Nucleus accumbens (tissue), 56 donors: ENCODE measurements around the gene IL5.

Experiments used
- DNase-seq, 56 donors: peaks; one replicate each; lab custom pipeline; 2025; lab: John Stamatoyannopoulos, UW

The IL5 gene

DNA sequence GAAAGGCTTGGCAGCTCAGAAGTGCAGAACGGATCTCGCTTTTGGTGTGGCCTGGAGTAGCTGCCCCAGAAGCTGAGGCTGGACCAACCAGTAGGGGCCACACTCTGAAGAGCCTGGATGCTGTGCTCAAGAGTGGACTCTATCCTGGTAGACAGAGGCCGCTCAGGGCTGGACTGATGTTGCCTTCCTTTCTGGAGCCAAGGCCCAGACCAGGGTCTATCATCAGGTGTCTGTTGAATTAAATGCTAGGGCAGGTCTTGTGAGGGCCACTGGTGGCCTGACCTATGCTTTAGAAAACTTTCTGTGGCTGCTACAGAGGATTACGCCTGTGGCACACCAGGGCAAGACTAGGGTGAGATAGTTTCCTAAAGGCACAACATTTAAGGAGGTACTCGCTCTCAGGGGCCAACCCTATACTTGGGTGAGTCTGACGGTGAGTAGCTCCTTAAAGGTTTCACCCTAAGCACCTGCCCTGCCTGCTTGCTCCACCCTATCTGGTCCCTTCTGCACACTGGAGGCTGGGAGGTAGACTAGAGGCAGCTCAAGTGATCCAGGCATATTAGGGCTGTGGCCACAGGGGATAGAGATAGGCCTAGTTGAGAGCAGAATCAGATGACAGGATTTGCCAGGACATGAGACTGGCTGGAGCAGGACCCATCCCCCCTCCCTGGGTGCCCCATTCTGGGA, 42.9 kb downstream of the IL5 start:
- DNase-seq = no peak

DNA sequence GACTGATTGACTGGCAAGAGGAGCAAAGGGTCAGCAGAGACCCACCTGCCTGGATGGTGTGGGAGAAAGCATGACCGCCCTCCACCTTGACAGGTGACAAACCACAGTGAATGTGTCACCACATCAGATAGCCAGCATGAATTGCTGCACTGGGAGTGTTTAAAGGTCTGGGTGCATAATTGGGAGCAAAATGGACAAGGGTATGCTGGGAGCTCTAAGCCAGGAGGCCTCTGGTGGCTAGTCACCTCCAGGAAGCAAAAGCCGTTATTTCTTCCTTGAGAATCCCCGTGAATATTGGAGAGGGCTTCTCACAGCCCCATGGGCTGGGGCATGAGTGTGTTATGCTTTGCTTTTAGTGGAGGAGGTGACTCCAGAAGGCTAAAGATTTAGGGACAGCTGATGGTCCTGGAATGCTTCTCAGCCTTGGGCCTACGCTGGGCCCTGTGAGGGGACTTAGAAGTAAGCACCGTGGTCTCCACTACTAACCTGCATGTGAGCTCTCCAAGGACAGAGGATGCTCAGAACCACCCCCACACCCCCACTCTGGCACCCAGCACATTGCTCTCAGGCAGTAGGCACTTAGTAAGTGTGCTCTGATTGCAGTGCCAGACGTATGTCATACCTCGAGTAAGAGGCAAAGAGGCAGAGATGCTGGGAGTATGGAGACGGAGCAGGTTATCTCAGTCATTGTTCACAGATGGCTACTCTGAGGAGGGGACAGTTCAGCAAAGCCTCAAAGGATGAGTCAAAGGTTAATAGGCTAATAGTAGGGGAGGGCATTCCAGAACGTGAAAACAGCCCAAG, 43.7 kb downstream of the IL5 start:
- DNase-seq = no peak

DNA sequence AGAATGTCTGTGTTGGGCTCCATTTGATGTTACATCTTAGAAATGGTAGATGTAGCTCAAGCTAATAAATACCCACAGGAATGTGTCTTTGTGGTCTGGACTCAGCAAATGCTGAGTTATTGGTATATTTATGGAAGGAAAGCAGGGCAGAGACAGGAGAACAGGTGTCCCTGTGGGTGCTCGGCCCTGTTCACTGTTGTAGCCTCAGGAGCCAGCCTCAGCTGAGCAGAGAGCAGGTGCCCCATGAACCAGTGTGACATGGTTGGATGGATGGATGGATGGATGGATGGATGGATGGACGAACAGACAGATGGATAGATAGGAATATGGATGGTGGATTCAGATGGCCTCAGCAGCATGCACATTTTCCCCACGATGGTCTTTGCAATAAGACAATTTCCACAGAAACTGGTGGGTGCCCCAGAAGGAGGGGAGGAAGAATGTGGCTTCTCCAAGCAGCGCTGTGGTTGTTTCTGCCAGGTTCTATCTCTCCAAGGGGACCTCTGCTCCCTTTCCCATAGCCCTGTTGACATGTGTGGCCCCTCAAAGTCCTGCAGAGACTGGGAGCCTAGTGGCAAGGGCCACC, 44.5 kb downstream of the IL5 start:
- DNase-seq = no peak

DNA sequence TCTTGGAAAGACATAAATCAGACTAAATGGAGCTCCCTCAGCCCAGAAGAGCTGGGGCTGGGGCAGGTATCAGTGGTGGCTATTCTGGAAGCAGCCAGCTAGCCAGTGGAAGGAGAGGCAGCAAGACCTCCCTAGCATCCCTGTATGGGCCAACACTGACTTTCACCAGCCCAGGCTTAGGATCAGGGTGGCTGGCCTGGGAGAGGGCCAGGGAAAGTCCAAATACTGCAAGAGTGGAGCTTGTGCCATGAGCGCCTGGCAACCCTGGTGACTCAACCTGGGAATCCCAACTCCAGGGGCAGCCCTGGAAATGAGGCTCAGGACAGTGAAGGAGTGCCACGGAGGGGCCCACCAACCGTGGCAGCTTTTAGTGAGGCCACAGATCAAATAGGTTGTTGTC, 45.2 kb downstream of the IL5 start:
- peak in 1 of 56 donors; percentile 32 for DNase-seq

DNA sequence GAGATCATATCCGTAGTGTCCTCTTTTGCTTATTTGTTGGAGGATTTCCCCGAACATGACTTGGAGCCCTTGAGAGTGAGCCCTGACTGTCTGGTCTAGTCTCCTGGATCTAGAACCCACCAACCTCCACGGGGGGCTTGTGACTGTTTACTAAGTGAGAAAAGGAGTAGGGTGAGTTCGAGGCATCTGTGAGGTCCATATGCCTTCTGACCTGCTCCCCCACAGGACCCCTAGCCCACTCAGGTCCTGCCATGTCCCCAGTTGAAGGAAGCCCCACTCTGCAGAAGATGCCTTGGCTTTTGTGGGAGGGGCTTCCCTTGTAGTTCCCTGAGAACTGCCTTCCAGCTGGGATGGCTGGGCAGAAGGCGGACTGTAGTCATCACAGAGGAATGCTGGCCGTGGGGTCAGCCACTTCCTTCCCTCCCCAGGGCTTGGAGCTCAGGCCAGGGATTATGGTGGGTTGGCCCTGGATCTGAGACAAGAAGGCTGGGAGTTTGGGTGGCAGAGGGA, 45.8 kb downstream of the IL5 start:
- DNase-seq = no peak

DNA sequence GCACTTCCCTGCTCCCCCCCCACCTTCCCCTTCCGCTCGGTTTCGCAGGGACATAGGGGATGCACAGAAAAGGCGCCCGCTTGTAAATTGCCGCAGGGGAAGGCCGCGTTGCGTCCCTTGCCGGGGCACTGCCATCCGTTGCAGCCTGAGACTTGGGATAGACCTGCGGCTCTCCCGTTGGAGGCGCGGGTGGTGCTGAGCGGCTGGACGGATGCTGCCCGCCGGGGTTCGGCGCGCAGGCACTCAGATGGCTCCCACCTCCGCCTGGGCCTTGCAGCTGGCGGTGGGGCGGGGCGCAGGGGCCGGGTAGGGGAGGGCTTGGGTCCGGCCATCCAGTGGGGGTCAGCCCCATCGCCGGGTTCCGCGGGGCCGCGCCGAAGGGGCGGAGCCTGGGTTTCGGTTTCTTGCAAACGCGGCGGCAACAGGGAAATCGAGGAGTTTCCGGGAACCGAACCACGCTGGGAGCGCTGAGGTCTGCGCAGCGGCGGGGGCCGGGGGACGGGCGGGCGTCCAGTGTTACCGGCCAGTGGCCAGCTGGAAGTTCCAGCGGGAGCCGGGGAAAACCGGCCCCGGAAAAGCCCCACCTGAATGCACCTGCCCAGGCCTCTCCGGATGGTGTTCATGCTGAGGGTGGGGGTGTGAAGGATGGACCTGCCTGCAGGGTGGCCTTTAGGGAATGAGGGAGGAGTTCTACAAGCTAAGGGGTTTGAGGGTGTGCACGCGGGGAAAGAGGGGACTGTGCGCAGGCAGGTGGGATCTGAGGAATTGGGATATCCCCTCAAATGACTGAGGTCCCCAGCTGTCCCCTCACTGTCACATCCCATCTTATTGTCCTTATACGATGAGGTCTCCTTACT, 46.5 kb downstream of the IL5 start:
- DNase-seq = peak in 50 of 56 donors; percentile 25 to 90 (median 63)

DNA sequence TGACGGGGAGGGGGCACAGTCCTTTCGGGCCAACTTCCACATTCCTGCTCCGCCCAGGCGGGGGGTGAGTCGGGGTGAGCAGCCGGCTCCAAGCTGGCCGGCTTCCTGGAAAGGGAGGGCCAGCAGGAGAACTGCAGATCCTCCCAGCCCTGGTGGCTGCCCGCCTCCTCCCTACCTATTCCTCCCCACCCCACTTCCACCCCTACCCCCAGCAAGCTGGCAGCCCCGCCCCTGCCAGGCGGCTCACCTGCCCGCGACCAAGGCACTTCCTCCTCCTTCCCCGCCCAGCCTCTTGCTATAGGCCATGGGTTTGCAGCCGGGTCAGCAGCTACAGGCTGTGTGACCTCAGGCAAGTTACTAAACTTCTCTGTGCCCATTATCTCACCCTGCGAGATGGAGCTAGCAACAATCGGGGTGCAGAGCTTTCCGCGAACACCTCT, 47.1 kb downstream of the IL5 start:
- DNase-seq = peak in 49 of 56 donors; percentile 28 to 88 (median 66)

DNA sequence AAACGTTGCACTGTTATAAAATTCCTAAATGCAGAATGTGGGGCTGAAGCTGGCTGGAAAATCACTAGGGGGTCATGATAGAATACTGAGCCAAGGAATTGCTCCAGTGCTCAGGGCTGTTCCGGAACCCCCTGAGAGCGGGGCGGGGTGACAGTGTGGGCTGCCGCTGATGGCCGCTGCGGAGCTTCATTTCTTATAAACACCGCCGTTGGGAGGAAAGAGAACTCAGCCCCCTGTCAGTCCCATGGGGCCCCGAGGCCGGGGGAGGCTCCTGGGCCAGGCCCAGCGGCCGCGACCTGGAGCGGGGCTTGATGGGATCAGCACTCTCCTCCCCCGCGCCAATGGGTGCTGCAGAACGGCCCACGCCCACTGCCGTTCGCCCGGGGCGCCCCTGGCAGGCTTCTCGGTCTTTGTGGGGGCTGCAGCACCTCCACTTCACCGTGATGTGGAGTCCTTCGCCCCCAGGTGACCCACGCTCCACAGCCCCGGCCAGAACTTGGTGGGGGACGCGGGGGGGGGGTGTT, 47.6 kb downstream of the IL5 start:
- DNase-seq = peak in 47 of 56 donors; percentile 27 to 88 (median 69)

DNA sequence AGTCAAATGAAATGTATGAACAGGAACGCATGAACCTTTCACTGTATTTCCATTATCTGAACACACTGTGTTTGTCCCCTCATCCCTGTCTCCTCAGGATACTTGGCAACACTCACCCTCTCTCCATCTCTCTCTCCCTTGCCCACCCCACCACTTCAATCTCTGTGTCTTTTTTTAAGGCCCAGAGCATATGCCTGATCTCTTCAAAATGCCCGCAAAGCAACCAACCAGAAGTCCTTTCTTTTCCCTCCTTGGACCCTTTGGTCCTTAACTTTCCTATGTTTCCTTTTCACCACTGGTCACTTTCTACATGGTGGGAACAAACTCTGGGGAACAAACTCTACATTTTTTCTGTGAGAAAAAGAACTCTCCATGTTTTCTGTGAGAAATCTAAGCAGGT, 49.5 kb downstream of the IL5 start:
- no peak for DNase-seq

DNA sequence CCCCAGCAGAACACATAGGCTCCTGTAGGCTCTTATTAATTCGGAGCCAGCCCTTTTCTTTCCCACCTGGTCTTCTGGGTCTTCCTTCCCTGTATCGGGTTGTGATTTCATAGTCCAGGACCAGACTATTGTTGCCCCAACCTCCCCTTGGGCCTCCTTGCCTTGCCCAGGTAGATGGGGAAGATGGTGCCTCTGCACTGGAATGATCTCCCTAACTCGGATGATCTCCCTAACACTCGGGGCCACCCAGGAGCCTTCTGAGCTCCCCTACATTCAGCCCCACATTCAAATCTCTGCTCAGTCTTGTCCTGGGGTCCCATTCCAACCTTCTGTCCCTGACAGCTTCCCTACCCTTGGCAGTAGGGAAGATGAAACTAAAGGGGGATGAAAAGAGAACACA, 50.1 kb downstream of the IL5 start:
- no peak for DNase-seq

DNA sequence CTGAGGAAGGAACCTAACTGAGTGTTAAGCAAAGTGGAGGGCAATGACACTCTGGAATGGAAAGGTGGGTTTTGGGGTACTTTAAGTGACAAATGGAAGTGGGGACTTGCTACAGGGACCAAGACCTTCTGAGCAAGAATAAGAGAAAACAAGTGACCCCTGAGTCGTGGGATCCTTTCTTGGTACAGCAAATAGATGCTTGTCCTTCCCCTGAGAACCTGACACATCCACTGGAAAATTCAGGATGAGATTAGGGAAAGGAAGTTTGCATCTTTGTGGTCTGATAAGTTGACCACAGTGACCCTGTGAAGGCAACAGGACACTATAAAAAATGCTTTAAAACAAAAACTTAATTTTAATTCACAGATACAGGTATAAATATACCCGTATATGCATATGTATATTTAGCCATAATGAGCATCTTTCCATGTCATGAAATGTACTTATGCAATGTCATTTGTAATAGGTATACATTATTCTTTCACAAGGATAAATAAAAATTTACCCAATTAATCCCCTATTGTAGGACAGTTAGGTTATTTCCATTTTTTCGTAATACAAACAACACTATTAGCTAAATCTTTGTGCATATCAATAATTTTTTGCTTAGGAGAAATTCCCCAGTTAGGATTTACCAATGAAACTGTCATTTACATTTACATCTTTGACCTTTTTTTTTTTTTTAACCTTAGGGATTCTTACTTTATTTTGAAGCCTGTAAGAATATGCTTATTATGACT, 50.8 kb downstream of the IL5 start:
- DNase-seq = no peak
